Prostate gland (tissue), 2 donors: ENCODE results near the gene SUCLG2. TPM values are rescaled to one million over a fixed set of nuclear protein-coding genes. Genes with fewer than 3 reads are reported as not detected.

ENCODE experiments used
- DNase-seq: peaks from one replicate; pipeline ENCODE4 v3.0.0-alpha.2; 2019; ENCODE audit warnings: low spot score
- H3K27ac ChIP-seq, 2 donors: fragments of 200-600 bp; sonication (generic); 2 replicates each; pipeline ENCODE4 v1.5.1; 2017 to 2019
- H3K27me3 ChIP-seq: fragments of 200-600 bp; sonication (generic); replicated peaks from 2 replicates; pipeline ENCODE4 v1.5.1; 2019; ENCODE audit not compliant: insufficient read depth
- H3K36me3 ChIP-seq, 2 donors: fragments of 200-600 bp; sonication (generic); 1 replicate in 1 of 2; 2 replicates in 1 of 2; pipeline versions ENCODE4 v1.5.1 to v1.8.1; 2017 to 2019
- H3K4me1 ChIP-seq: fragments of 200-600 bp; sonication (generic); replicated peaks from 2 replicates; pipeline ENCODE4 v1.5.1; 2019
- H3K4me3 ChIP-seq, 2 donors: fragments of 200-600 bp; sonication (generic); 2 replicates each; pipeline ENCODE4 v1.5.1; 2017 to 2019
- H3K9me3 ChIP-seq: fragments of 200-600 bp; sonication (generic); 2 replicates; pipeline ENCODE4 v1.5.1; 2017
- CTCF ChIP-seq, 4 experiments: fragments of 200-600 bp in 2 of 4; fragments of 450-650 bp in 2 of 4; sonication (generic) in 2 of 4; IDR thresholded peaks; 1 replicate in 3 of 4; 2 replicates in 1 of 4; pipeline ENCODE4 v1.5.1; 2016 to 2019; ENCODE audit warnings: antibody characterized with exemption in 4 of 4, mild to moderate bottlenecking in 2 of 4, moderate library complexity in 2 of 4
- POLR2A ChIP-seq: fragments of 450-650 bp; IDR thresholded peaks from one replicate; pipeline ENCODE4 v1.6.1; 2016; ENCODE audit warnings: antibody characterized with exemption, mild to moderate bottlenecking
- POLR2AphosphoS5 ChIP-seq: sonication (generic); formaldehyde crosslinking; IDR thresholded peaks from one replicate; pipeline ENCODE4 v1.6.1; 2017; ENCODE audit warnings: antibody characterized with exemption
- WGBS: methylation state at CpG from one replicate; pipeline ENCODE4 v1.1.5; 2018; 5-methylcytosine and 5-hydroxymethylcytosine counted together
- intact Hi-C: fragments of 100-400 bp; cut with DNase I; formaldehyde crosslinking; loops from one replicate; pipeline ENCODE4 v1.14.2; 2022
- total RNA-seq, 2 donors: library from RNA; depleted of rRNA; stranded (reverse); fragments of >200 nt; gene quantifications; one replicate each; pipeline ENCODE4 v1.1.0, GENCODE V29; 2016

SUCLG2 gene
- total RNA-seq, 2 donors from 2014 or later, result 33.2 to 65.4 TPM

DNA sequence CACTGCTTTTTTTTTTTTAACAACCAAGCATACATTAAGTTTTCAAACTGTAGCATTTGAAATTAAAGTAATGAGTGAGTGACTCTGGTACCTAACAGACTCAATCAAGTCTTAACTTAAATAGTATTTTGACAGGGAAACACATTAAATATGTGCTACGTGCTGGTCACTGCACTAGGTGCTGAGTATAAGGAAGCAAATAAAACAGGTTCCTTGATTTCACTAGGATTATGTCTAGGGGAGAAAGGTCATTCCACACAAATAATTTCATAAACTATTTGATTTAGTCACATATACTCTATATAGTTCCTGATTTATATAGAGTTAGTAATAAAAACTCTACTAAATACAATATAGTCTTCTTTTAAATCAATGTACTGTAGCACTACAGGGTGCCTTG, 89.4 kb downstream of the SUCLG2 start:
- no peak for TF ChIP-seq POLR2AphosphoS5
- TF ChIP-seq CTCF (IDR thresholded peaks at IDR 0.05), result no peak
- TF ChIP-seq POLR2A, result no peak
- Histone ChIP-seq H3K4me3 (no peak overlapping the region), H3K36me3 (no peaks in the 10 kb centered on the region), H3K27ac (no peak overlapping the region), H3K4me1 (no peaks in the 10 kb centered on the region), H3K27me3 (no peaks in the 10 kb centered on the region), H3K9me3 (no peaks in the 10 kb centered on the region)
- no peak for DNase-seq
- 85% methylated on average over 1 of the region's 1 CpG for WGBS
- intact Hi-C loops, result no loop called here

- Histone ChIP-seq H3K4me1 (no peaks in the 10 kb centered on the region), H3K9me3 (no peaks in the 10 kb centered on the region), H3K36me3 (no peaks in the 10 kb centered on the region), H3K4me3 (no peak overlapping the region), H3K27me3 (no peaks in the 10 kb centered on the region), H3K27ac (no peak overlapping the region)
- 83% methylated on average over 3 of the region's 3 CpGs for WGBS
- intact Hi-C loops, result no loop called here
- no peak for DNase-seq
- no peak for TF ChIP-seq CTCF (IDR thresholded peaks at IDR 0.05)
- TF ChIP-seq POLR2AphosphoS5, result no peak
- TF ChIP-seq POLR2A, result no peak
These were observed 90.4 kb downstream of the SUCLG2 start for GRCh38 chr3:67564008-67564407.

GRCh38 chr3:67561667-67562394, 92.6 kb downstream of the SUCLG2 start:
- TF ChIP-seq CTCF (IDR thresholded peaks at IDR 0.05) (no peak), POLR2AphosphoS5 (no peak), POLR2A (no peak)
- H3K27me3 ChIP-seq, result no peaks in the 10 kb centered on the region
- H3K27ac ChIP-seq, result no peak overlapping the region
- 71% methylated on average over 2 of the region's 2 CpGs for WGBS
- no peak overlapping the region for H3K4me3 ChIP-seq
- H3K4me1 ChIP-seq, result no peaks in the 10 kb centered on the region
- H3K36me3 ChIP-seq, result no peaks in the 10 kb centered on the region
- no peak for DNase-seq
- H3K9me3 ChIP-seq, result no peaks in the 10 kb centered on the region
- intact Hi-C loops, result no loop called here

DNA sequence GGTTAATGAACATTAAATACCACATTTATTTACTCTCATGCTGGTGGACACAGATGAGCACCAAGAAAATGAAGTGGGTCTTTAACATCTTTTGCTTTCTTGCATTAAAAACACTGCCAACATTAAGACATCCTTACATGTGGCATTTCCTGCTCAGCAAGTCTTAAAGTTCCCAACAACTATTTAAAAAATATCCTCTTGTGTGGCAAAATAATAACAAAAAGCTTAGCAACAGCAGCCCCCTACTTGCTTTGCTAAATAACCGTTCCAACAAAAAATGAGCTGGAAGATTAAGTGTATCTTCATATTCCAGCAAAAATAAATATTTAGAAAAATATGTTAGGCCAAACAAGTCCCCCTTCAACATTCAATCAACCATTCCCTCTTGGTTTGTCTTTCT, 93.1 kb downstream of the SUCLG2 start:
- intact Hi-C loops, result no loop called here
- WGBS, result 58% methylated on average over 1 of the region's 1 CpG
- Histone ChIP-seq H3K27ac (no peak overlapping the region), H3K36me3 (no peaks in the 10 kb centered on the region), H3K9me3 (no peaks in the 10 kb centered on the region), H3K4me3 (no peak overlapping the region), H3K4me1 (no peaks in the 10 kb centered on the region), H3K27me3 (no peaks in the 10 kb centered on the region)
- TF ChIP-seq POLR2A (no peak), POLR2AphosphoS5 (no peak), CTCF (IDR thresholded peaks at IDR 0.05) (no peak)
- no peak for DNase-seq

DNA sequence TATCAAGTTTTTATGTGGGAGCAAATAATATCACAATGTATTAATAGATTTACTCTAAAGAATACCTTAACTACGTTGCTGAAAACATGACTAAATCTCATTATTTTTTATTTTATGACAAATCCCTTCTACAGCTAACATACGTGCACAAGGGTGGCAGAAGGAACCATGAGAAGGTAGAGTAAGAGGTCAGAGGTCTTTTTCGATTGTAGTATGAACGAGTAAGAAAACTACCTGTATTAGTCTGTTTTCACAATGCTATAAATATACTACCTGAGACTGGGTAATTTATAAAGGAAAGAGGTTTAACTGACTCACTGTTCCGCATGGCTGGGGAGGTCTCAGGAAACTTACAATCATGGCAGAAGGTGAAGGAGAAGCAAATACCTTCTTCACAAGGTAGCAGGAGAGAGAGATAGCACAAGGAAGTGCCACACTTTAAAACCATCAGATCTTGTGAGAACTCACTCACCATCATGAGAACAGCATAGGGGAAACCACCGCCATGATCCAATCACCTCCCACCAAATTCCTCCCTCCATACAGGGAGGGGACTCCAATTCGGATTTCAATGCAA, 95.3 kb downstream of the SUCLG2 start:
- Histone ChIP-seq H3K27me3 (no peaks in the 10 kb centered on the region), H3K4me1 (no peaks in the 10 kb centered on the region), H3K36me3 (no peaks in the 10 kb centered on the region), H3K27ac (no peak overlapping the region), H3K9me3 (no peaks in the 10 kb centered on the region), H3K4me3 (no peak overlapping the region)
- no peak for DNase-seq
- 84% methylated on average over 7 of the region's 7 CpGs for WGBS
- intact Hi-C loops, result no loop called here
- TF ChIP-seq POLR2A (no peak), CTCF (IDR thresholded peaks at IDR 0.05) (no peak), POLR2AphosphoS5 (no peak)
